SKM-1 (cell line): ENCODE data around the gene MINK1.

Experiments
- DNase-seq: peaks from one replicate; lab custom pipeline; 2025; ENCODE audit not compliant: unreplicated experiment; lab: John Stamatoyannopoulos, UW

The MINK1 gene

DNA sequence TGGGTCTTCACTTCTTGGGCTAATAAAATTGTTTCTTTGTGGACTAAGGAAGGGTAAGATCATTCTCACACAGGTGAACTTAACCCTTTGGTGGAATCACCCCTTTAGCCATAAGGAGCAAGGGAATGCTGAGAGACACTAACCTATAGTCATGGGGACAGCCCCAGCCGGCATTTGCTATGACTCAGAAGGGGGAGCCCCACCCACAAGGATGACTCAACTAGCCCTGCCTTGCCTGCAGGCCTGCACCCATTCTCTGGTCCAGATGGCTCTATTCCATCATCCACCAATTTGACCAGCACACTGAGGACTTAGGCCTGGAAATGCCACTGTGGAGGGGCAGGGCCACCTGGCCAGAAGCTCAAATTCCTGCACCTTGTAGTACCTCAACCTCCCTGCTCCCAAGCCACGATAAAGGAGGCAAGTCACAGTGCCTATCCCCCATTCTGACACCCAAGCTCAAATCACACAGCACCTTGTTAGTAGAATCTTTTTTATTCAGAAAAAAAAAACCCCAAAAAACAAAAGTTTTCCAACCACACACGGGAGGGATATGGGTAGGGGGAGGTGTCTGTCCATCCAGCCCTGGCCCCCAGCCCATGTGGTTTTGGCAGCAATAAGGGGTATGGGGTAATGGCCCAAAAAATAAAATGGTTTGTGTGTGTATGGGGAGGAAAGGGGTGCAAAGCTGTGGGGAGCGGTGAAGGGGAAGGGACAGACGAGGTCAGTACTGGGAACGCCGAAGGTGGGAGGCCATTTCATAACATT is 112.2 kb downstream of the MINK1 start:
- DNase-seq = no peak

DNA sequence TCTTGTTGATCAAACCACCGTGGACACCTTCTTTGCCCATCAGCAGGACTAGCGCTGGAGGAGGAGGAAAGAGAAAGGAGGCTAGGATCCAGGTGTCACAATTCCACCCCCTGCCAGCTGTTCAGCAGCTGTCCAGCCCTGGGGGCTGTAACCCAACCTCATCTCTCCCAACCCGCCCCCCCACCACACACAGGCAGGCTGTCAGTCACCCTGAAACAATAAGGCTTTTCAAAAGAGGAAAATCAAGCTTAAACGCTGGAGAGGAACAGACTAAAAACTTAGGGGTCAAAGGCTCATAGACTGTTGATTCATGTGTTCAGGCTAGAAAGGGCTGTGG is 112.8 kb downstream of the MINK1 start:
- no peak for DNase-seq

DNA sequence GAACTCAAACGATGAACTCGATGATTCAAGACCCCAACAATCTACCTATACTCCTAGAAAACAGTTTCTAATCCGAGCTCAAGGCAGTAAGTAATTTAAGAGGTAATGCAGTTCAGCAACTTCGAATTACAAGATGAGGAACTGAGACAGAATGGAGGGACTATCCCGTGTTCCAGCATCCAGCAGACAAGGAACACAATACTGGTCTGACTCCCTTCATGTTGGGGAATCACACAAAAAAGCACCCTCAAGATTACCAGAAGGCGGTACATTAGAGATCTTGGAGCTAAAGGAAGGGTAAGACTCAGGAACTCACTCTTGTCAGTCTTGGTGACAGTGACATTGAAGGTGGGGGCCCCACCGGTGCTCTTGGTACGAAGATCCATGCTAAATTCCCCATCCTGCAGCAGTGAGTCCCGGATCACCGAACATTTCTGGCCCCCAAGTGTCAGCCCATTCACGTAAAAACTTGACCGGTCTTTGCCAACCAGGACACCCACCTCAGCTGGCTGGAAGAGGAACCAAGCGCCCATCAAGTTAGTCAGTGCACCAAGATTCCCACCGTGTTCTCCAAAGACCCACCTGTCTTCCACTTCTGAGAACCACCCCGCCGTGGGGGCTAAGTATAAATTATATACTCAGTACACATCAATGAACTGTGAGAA is 113.3 kb downstream of the MINK1 start:
- no peak for DNase-seq

DNA sequence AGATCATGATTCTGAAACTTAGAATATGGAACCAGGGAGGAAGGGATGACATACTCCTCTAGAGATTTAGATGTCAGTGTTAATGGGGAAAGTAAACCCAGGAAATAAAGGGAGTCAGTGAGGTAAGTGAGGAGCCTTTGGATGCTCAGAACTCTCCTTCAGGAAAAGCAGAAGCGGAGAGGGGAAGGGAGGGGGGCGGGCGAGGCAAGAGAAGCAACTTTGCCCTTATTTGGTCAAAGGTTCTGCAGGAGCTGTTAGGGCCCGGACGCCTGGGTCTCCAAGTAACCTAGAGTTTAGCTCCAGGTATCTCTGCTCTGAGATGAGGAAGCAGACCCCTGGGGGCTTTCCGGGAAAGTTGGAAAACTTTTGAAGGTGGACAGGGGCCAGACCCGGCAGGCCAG is 113.9 kb downstream of the MINK1 start:
- no peak for DNase-seq
